ENCODE data around the gene MACROH2A2. TPM values are rescaled to one million over a fixed set of nuclear protein-coding genes. Genes with fewer than 3 reads are reported as not detected.

The MACROH2A2 gene
- total and polyA plus RNA-seq, 10 of the 15 experiments (the other 5 are each of a cell fraction or from before 2014, with no cell fraction given) = 0.14 to 0.24 TPM; not detected in 8

- no peak for TF ChIP-seq ZNF384 (IDR thresholded peaks at IDR 0.05; ENCODE audit: borderline replicate concordance, low read depth, low read length)
- TF ChIP-seq NFIC (IDR thresholded peaks at IDR 0.05; ENCODE audit: low read depth, low read length) = no peak
- TF ChIP-seq, protein P1, sequence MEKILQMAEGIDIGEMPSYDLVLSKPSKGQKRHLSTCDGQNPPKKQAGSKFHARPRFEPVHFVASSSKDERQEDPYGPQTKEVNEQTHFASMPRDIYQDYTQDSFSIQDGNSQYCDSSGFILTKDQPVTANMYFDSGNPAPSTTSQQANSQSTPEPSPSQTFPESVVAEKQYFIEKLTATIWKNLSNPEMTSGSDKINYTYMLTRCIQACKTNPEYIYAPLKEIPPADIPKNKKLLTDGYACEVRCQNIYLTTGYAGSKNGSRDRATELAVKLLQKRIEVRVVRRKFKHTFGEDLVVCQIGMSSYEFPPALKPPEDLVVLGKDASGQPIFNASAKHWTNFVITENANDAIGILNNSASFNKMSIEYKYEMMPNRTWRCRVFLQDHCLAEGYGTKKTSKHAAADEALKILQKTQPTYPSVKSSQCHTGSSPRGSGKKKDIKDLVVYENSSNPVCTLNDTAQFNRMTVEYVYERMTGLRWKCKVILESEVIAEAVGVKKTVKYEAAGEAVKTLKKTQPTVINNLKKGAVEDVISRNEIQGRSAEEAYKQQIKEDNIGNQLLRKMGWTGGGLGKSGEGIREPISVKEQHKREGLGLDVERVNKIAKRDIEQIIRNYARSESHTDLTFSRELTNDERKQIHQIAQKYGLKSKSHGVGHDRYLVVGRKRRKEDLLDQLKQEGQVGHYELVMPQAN (conservative IDR thresholded peaks at IDR 0.05) = no peak
Observed at GRCh38 chr10:70067586-70067985, 14.9 kb downstream of the MACROH2A2 start (continued).

DNA sequence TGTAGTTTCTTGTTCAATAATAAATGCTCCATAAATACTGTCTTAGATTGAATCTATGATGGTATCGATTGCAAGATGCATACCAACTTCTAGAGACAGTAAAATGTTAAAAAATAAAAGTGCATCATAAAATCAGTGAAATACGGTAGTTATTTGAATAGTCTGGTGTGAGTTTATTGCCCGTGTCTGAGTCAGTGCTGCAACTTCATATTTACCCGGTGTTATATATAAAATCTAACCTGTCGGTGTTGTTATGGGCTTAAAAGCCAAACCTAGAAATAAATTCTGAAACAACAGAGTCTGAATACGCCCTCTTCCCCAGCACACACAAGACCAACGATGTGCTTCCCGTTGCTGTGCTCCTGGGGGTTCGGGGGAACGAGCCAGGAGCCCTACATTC is 16.3 kb downstream of the MACROH2A2 start:
- FAIRE-seq (no peak), DNase-seq (ENCODE audit: low read depth, low spot score) (no peak), ATAC-seq (no peak)
- TF ChIP-seq CHD1 (IDR thresholded peaks at IDR 0.05; ENCODE audit: low read depth, low read length) = no peak
- TF ChIP-seq TCF3 (IDR thresholded peaks at IDR 0.05; ENCODE audit: borderline replicate concordance, insufficient read depth, low read depth, low read length) = no peak
- no peak for TF ChIP-seq SIX5 (IDR thresholded peaks at IDR 0.05; ENCODE audit: low read depth, low read length, severe bottlenecking)
- no peak for TF ChIP-seq GABPA (IDR thresholded peaks at IDR 0.05; ENCODE audit: low read depth)
- TF ChIP-seq, protein P2, sequence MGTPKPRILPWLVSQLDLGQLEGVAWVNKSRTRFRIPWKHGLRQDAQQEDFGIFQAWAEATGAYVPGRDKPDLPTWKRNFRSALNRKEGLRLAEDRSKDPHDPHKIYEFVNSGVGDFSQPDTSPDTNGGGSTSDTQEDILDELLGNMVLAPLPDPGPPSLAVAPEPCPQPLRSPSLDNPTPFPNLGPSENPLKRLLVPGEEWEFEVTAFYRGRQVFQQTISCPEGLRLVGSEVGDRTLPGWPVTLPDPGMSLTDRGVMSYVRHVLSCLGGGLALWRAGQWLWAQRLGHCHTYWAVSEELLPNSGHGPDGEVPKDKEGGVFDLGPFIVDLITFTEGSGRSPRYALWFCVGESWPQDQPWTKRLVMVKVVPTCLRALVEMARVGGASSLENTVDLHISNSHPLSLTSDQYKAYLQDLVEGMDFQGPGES (IDR thresholded peaks at IDR 0.05) = no peak
- ChIA-PET RAD21 (ENCODE audit: unreplicated experiment) (no interaction called here), POLR2A (no interaction called here), SMC1A (ENCODE audit: uncharacterized antibody, unreplicated experiment) (no interaction called here), CTCF (interaction anchor here (1.2 kb wide), 1 partner anchor 78 kb away, joined by 3 read pairs; the partner anchor contains the start of gene TYSND1)
- H3K79me2 ChIP-seq (ENCODE audit: control insufficient read depth, insufficient read depth, low read length) = no peaks in the 10 kb centered on the region
- WGBS (ENCODE audit: insufficient coverage, insufficient replicate concordance, low lambda C conversion rate, missing lambda C conversion rate) = 14% methylated on average over 10 of the region's 10 CpGs
- no peaks in the 10 kb centered on the region for H3K4me1 ChIP-seq (ENCODE audit: control insufficient read depth, insufficient read depth, low read length)
- no peak overlapping the region for H3K27ac ChIP-seq (ENCODE audit: control insufficient read depth, insufficient read depth)
- H3K9me3 ChIP-seq (replicated peaks; ENCODE audit: control insufficient read depth, insufficient read depth, low read length) = no peaks in the 10 kb centered on the region
- no peaks in the 10 kb centered on the region for H4K20me1 ChIP-seq (ENCODE audit: control insufficient read depth, insufficient read depth)
- H3K4me2 ChIP-seq (ENCODE audit: control insufficient read depth, insufficient read depth) = no peak overlapping the region
- H3K4me3 ChIP-seq = no peak overlapping the region
- peaks cover 0 to 2% of the 10 kb centered on the region in 2 experiments; a peak in 2 of 4 replicates for H3K27me3 ChIP-seq (replicated peaks in 1 of 2; ENCODE audit: control insufficient read depth in 2 of 2, insufficient read depth in 2 of 2, low read length in 1 of 2)
- H3K9ac ChIP-seq (ENCODE audit: control insufficient read depth, insufficient read depth, low read length) = no peak overlapping the region
- no peaks in the 10 kb centered on the region for H3K36me3 ChIP-seq (ENCODE audit: control insufficient read depth in 2 of 2, insufficient read depth in 2 of 2, low read length in 1 of 2)
- in situ Hi-C loops (cut with MboI) = no loop called here
- no peak overlapping the region for H2AFZ ChIP-seq (ENCODE audit: control insufficient read depth, low read depth, low read length)
- intact Hi-C loops (cut with micrococcal nuclease; ENCODE audit: unreplicated experiment) = no loop called here
- BruUV-seq (replicated peaks) = no TSS peak

All from GM12878 (cell line).